ENCODE data around the gene FAHD2B. TPM values are rescaled to one million over a fixed set of nuclear protein-coding genes. Genes with fewer than 3 reads are reported as not detected.
"Not testable (repeated sequence)": the region's sequence is repeated elsewhere in the genome, so short reads cannot be mapped to it uniquely, and the experiment has no call there.

FAHD2B gene
- total RNA-seq, 1 donor from 2014 or later, result 13.0 TPM

GRCh38 chr2:97088706-97089105 is 6.0 kb downstream of the FAHD2B start:
- H3K27ac ChIP-seq; H3K36me3 ChIP-seq; H3F3A ChIP-seq (ENCODE audit: low read depth); H3K27me3 ChIP-seq; H4K20me1 ChIP-seq (ENCODE audit: low read depth); H3K36me3 Mint-ChIP-seq; H3K9me3 ChIP-seq (ENCODE audit: low read depth); H3K4me3 ChIP-seq; H3K9me3 Mint-ChIP-seq; H3K4me3 Mint-ChIP-seq; H3K4me1 Mint-ChIP-seq; H3K27me3 Mint-ChIP-seq (ENCODE audit: insufficient read depth, low read depth); H3K9ac ChIP-seq; DNase-seq (ENCODE audit: low spot score); H3K4me2 ChIP-seq; H3K4me1 ChIP-seq; H3K79me2 ChIP-seq (ENCODE audit: low read depth); H2AFZ ChIP-seq (replicated peaks); H3K27ac Mint-ChIP-seq: not testable (repeated sequence)

- not testable (repeated sequence) for H3K4me1 Mint-ChIP-seq; H4K20me1 ChIP-seq (ENCODE audit: low read depth); H2AFZ ChIP-seq (replicated peaks); H3K27ac ChIP-seq; DNase-seq (ENCODE audit: low spot score); H3K27ac Mint-ChIP-seq; H3K27me3 Mint-ChIP-seq (ENCODE audit: insufficient read depth, low read depth); H3K27me3 ChIP-seq; H3K4me2 ChIP-seq; H3K36me3 ChIP-seq; H3K9me3 Mint-ChIP-seq; H3K9me3 ChIP-seq (ENCODE audit: low read depth); H3K79me2 ChIP-seq (ENCODE audit: low read depth); H3F3A ChIP-seq (ENCODE audit: low read depth); H3K4me1 ChIP-seq; H3K9ac ChIP-seq; H3K36me3 Mint-ChIP-seq; H3K4me3 Mint-ChIP-seq; H3K4me3 ChIP-seq
These were observed 9.6 kb downstream of the FAHD2B start for GRCh38 chr2:97085093-97085492.

DNA sequence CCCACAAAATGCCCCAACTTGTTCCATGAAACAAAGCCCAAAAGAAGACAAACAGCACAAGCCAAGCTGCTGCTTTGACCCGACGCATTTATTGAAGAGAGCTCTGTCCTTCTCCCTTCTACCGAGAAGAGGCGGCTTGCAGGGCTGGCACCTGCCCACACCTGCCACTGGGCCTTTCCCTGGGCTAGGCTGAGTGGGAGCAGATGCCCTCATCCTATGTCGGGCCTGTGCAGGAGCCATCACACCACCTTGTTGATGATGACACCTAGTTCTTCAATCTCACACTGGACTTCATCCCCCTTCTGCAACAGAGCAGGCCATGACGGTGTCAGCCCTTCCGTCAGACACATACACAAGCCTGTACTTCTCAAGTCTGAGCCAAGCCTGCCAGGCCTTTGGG is 11.2 kb downstream of the FAHD2B start:
- not testable (repeated sequence) for H3K36me3 Mint-ChIP-seq; H3K27ac Mint-ChIP-seq; H3K4me2 ChIP-seq; H3K4me1 Mint-ChIP-seq; H3K4me1 ChIP-seq; H3K79me2 ChIP-seq (ENCODE audit: low read depth); H4K20me1 ChIP-seq (ENCODE audit: low read depth); H3K4me3 ChIP-seq; H3K36me3 ChIP-seq; H3K9ac ChIP-seq; H3K4me3 Mint-ChIP-seq; H3K9me3 ChIP-seq (ENCODE audit: low read depth); H2AFZ ChIP-seq (replicated peaks); DNase-seq (ENCODE audit: low spot score); H3K27me3 Mint-ChIP-seq (ENCODE audit: insufficient read depth, low read depth); H3K27ac ChIP-seq; H3F3A ChIP-seq (ENCODE audit: low read depth); H3K9me3 Mint-ChIP-seq; H3K27me3 ChIP-seq

- H3F3A ChIP-seq (ENCODE audit: low read depth); H3K4me1 ChIP-seq; H3K36me3 ChIP-seq; H3K4me1 Mint-ChIP-seq; H3K9ac ChIP-seq; H3K79me2 ChIP-seq (ENCODE audit: low read depth); H2AFZ ChIP-seq (replicated peaks); H3K4me3 ChIP-seq; H4K20me1 ChIP-seq (ENCODE audit: low read depth); H3K9me3 Mint-ChIP-seq; H3K27ac Mint-ChIP-seq; H3K27me3 Mint-ChIP-seq (ENCODE audit: insufficient read depth, low read depth); H3K36me3 Mint-ChIP-seq; H3K4me3 Mint-ChIP-seq; H3K4me2 ChIP-seq; H3K9me3 ChIP-seq (ENCODE audit: low read depth); H3K27ac ChIP-seq; H3K27me3 ChIP-seq: not testable (repeated sequence)
- peak; percentile 17 for DNase-seq (ENCODE audit: low spot score)
- TF ChIP-seq, protein P1, sequence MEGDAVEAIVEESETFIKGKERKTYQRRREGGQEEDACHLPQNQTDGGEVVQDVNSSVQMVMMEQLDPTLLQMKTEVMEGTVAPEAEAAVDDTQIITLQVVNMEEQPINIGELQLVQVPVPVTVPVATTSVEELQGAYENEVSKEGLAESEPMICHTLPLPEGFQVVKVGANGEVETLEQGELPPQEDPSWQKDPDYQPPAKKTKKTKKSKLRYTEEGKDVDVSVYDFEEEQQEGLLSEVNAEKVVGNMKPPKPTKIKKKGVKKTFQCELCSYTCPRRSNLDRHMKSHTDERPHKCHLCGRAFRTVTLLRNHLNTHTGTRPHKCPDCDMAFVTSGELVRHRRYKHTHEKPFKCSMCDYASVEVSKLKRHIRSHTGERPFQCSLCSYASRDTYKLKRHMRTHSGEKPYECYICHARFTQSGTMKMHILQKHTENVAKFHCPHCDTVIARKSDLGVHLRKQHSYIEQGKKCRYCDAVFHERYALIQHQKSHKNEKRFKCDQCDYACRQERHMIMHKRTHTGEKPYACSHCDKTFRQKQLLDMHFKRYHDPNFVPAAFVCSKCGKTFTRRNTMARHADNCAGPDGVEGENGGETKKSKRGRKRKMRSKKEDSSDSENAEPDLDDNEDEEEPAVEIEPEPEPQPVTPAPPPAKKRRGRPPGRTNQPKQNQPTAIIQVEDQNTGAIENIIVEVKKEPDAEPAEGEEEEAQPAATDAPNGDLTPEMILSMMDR (IDR thresholded peaks at IDR 0.05), result peak; percentile 19
These were observed 12.5 kb downstream of the FAHD2B start for GRCh38 chr2:97082206-97082605.

GRCh38 chr2:97080855-97081254 is 13.8 kb downstream of the FAHD2B start:
- not testable (repeated sequence) for H3K4me1 Mint-ChIP-seq; H3K9ac ChIP-seq; H3K27me3 Mint-ChIP-seq (ENCODE audit: insufficient read depth, low read depth); H3K27me3 ChIP-seq; H4K20me1 ChIP-seq (ENCODE audit: low read depth); H3K4me3 ChIP-seq; H3K4me3 Mint-ChIP-seq; DNase-seq (ENCODE audit: low spot score); H3F3A ChIP-seq (ENCODE audit: low read depth); H3K36me3 ChIP-seq; H3K27ac ChIP-seq; H3K4me2 ChIP-seq; H3K27ac Mint-ChIP-seq; H2AFZ ChIP-seq (replicated peaks); H3K36me3 Mint-ChIP-seq; H3K79me2 ChIP-seq (ENCODE audit: low read depth); H3K4me1 ChIP-seq; H3K9me3 ChIP-seq (ENCODE audit: low read depth); H3K9me3 Mint-ChIP-seq

GRCh38 chr2:97077213-97077612 is 17.5 kb downstream of the FAHD2B start:
- H3K27ac Mint-ChIP-seq; H3K4me3 Mint-ChIP-seq; H3K4me3 ChIP-seq; H4K20me1 ChIP-seq (ENCODE audit: low read depth); H2AFZ ChIP-seq (replicated peaks); H3K27me3 Mint-ChIP-seq (ENCODE audit: insufficient read depth, low read depth); H3K4me2 ChIP-seq; H3K9me3 ChIP-seq (ENCODE audit: low read depth); H3K27ac ChIP-seq; H3K9ac ChIP-seq; H3F3A ChIP-seq (ENCODE audit: low read depth); H3K4me1 ChIP-seq; H3K27me3 ChIP-seq; DNase-seq (ENCODE audit: low spot score); H3K36me3 ChIP-seq; H3K79me2 ChIP-seq (ENCODE audit: low read depth); H3K36me3 Mint-ChIP-seq; H3K4me1 Mint-ChIP-seq; H3K9me3 Mint-ChIP-seq: not testable (repeated sequence)

- not testable (repeated sequence) for H3K9ac ChIP-seq; H3K4me3 ChIP-seq; H3K27ac ChIP-seq; H3K27ac Mint-ChIP-seq; H3K27me3 Mint-ChIP-seq (ENCODE audit: insufficient read depth, low read depth); H3K36me3 ChIP-seq; H2AFZ ChIP-seq (replicated peaks); H3K79me2 ChIP-seq (ENCODE audit: low read depth); H3K4me1 ChIP-seq; H3K27me3 ChIP-seq; H3K36me3 Mint-ChIP-seq; H3K4me3 Mint-ChIP-seq; H3K9me3 ChIP-seq (ENCODE audit: low read depth); DNase-seq (ENCODE audit: low spot score); H3K4me2 ChIP-seq; H3K4me1 Mint-ChIP-seq; H3F3A ChIP-seq (ENCODE audit: low read depth); H4K20me1 ChIP-seq (ENCODE audit: low read depth)
- peaks cover 11% of the 10 kb centered on the region for H3K9me3 Mint-ChIP-seq
These were observed 23.8 kb downstream of the FAHD2B start for GRCh38 chr2:97070915-97071314.

GRCh38 chr2:97068722-97069121 is 26.0 kb downstream of the FAHD2B start:
- not testable (repeated sequence) for H3K4me1 Mint-ChIP-seq; H3K36me3 ChIP-seq; H3K27ac ChIP-seq; H3K36me3 Mint-ChIP-seq; H3K27me3 ChIP-seq; H4K20me1 ChIP-seq (ENCODE audit: low read depth); H3K9ac ChIP-seq; H3K79me2 ChIP-seq (ENCODE audit: low read depth); H3K9me3 ChIP-seq (ENCODE audit: low read depth); H3K4me1 ChIP-seq; H3K4me2 ChIP-seq; H3F3A ChIP-seq (ENCODE audit: low read depth); DNase-seq (ENCODE audit: low spot score); H3K4me3 ChIP-seq; H2AFZ ChIP-seq (replicated peaks); H3K27me3 Mint-ChIP-seq (ENCODE audit: insufficient read depth, low read depth); H3K4me3 Mint-ChIP-seq; H3K27ac Mint-ChIP-seq
- H3K9me3 Mint-ChIP-seq, result peaks cover 11% of the 10 kb centered on the region
